Measurements from ENCODE around the gene RFX2. TPM values are rescaled to one million over a fixed set of nuclear protein-coding genes. Genes with fewer than 3 reads are reported as not detected.

The RFX2 gene
- total and polyA plus RNA-seq, 9 of the 15 experiments (the other 6 are each of a cell fraction or from before 2014, with no cell fraction given): 3.6 to 18.7 (median 8.7) TPM

- Histone ChIP-seq H4K20me1 (replicated peaks; ENCODE audit: control insufficient read depth, insufficient read depth, low read length) (no peaks in the 10 kb centered on the region), H3K4me1 (replicated peaks in 1 of 2; ENCODE audit: control insufficient read depth in 2 of 2, insufficient read depth in 2 of 2, low read length in 2 of 2) (peaks cover 0 to 7% of the 10 kb centered on the region in 2 experiments; a peak in 1 of 5 replicates), H3K27ac (ENCODE audit: extremely low read depth, low read depth, low read length) (no peak overlapping the region), H3K9me3 (replicated peaks; ENCODE audit: control insufficient read depth, insufficient read depth, low read depth, low read length) (no peaks in the 10 kb centered on the region), H3K9ac (ENCODE audit: insufficient read depth in 1 of 2, low read depth in 2 of 2, low read length in 2 of 2) (0 out of 4 replicates have a peak overlapping the region, but pooled peaks of 1 of the 2 experiments have one; percentile 35), H3K79me2 (ENCODE audit: control insufficient read depth, insufficient read depth, low read length) (no peaks in the 10 kb centered on the region), H3K9me1 (ENCODE audit: control insufficient read depth, insufficient read depth, low read length) (no peaks in the 10 kb centered on the region), H3K4me2 (ENCODE audit: insufficient read depth, low read length) (no peak overlapping the region), H3K36me3 (ENCODE audit: control insufficient read depth, insufficient read depth, low read length) (peaks cover 7% of the 10 kb centered on the region; the same call in 2 of the 3 replicates), H3K27me3 (ENCODE audit: control insufficient read depth in 2 of 2, insufficient read depth in 2 of 2, low read length in 2 of 2) (no peaks in the 10 kb centered on the region), H3K4me3 (no peak overlapping the region), H2AFZ (ENCODE audit: low read depth, low read length) (no peak overlapping the region)
- in situ Hi-C loops (cut with MboI): no loop called here
- FAIRE-seq: no peak
- no peak for ATAC-seq
- ChIA-PET CTCF (ENCODE audit: low intra/inter-chr PET ratio) (no interaction called here), POLR2A (interaction anchor here (1.0 kb wide), 1 partner anchor 15 kb away, joined by 3 read pairs; no protein-coding TSS in a partner anchor)
- TF ChIP-seq HCFC1 (IDR thresholded peaks at IDR 0.05; ENCODE audit: low read depth, low read length) (no peak), PKNOX1 (IDR thresholded peaks at IDR 0.05) (no peak), POLR2B (IDR thresholded peaks at IDR 0.05; ENCODE audit: low read depth, partially characterized antibody) (no peak), PATZ1 (CRISPR knock-in tag; IDR thresholded peaks at IDR 0.05; ENCODE audit: borderline replicate concordance) (no peak), ZNF175 (CRISPR knock-in tag; IDR thresholded peaks at IDR 0.05; ENCODE audit: low read depth) (no peak), ZC3H4 (CRISPR knock-in tag; IDR thresholded peaks at IDR 0.05; ENCODE audit: borderline replicate concordance) (no peak), KDM5B (IDR thresholded peaks at IDR 0.05; ENCODE audit: insufficient replicate concordance, low read depth, low read length) (no peak)
- TF ChIP-seq, protein P1, sequence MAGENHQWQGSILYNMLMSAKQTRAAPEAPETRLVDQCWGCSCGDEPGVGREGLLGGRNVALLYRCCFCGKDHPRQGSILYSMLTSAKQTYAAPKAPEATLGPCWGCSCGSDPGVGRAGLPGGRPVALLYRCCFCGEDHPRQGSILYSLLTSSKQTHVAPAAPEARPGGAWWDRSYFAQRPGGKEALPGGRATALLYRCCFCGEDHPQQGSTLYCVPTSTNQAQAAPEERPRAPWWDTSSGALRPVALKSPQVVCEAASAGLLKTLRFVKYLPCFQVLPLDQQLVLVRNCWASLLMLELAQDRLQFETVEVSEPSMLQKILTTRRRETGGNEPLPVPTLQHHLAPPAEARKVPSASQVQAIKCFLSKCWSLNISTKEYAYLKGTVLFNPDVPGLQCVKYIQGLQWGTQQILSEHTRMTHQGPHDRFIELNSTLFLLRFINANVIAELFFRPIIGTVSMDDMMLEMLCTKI (IDR thresholded peaks at IDR 0.05; ENCODE audit: partially characterized antibody): no peak
- TF ChIP-seq, protein P2, sequence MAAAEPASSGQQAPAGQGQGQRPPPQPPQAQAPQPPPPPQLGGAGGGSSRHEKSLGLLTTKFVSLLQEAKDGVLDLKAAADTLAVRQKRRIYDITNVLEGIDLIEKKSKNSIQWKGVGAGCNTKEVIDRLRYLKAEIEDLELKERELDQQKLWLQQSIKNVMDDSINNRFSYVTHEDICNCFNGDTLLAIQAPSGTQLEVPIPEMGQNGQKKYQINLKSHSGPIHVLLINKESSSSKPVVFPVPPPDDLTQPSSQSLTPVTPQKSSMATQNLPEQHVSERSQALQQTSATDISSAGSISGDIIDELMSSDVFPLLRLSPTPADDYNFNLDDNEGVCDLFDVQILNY (CRISPR knock-in tag; IDR thresholded peaks at IDR 0.05): no peak
- DNase-seq (ENCODE audit: extremely low read depth in 1 of 4, low spot score in 3 of 4): no peak
- intact Hi-C loops (cut with micrococcal nuclease): no loop called here
- BruUV-seq (replicated peaks): no TSS peak
- WGBS (ENCODE audit: insufficient coverage, low coverage, missing lambda C conversion rate): 90% methylated on average over 20 of the region's 26 CpGs
Measured at GRCh38 chr19:6002591-6002990, 107.7 kb downstream of the RFX2 start.
